ENCODE data around the gene SPINT1. TPM values are rescaled to one million over a fixed set of nuclear protein-coding genes. Genes with fewer than 3 reads are reported as not detected.

Gene SPINT1
- polyA plus RNA-seq, 2 donors = 161 to 191 TPM

DNA sequence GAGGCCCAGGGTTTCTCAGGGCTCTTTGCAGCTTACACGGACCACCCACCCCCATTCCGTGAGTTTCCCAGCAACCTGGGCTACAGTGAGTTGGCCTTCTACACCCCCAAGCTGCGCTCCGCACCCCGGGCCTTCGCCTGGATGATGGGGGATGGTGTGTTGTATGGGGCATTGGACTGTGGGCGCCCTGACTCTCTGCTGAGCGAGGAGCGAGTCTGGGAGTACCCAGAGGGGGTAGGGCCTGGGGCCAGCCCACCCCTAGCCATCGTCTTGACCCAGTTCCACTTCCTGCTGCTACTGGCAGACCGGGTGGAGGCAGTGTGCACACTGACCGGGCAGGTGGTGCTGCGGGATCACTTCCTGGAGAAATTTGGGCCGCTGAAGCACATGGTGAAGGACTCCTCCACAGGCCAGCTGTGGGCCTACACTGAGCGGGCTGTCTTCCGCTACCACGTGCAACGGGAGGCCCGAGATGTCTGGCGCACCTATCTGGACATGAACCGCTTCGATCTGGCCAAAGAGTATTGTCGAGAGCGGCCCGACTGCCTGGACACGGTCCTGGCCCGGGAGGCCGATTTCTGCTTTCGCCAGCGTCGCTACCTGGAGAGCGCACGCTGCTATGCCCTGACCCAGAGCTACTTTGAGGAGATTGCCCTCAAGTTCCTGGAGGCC lies 55.8 kb downstream of the SPINT1 start:
- H3K36me3 ChIP-seq (ENCODE audit: control insufficient read depth in 2 of 2, insufficient read depth in 2 of 2, low read length in 1 of 2) = peaks cover 14 to 42% of the 10 kb centered on the region in 2 donors
- 90% methylated on average over 33 of the region's 33 CpGs for WGBS, 2 donors
- H3K4me3 ChIP-seq (ENCODE audit: low read depth in 1 of 2, low read length in 2 of 2) = no peak overlapping the region
- H3K27ac ChIP-seq (ENCODE audit: low read depth in 2 of 2, low read length in 1 of 2) = no peak overlapping the region
- no peaks in the 10 kb centered on the region for H3K27me3 ChIP-seq (ENCODE audit: control insufficient read depth in 1 of 2, insufficient read depth in 2 of 2, low read length in 2 of 2)
- H3K9me3 ChIP-seq (ENCODE audit: control insufficient read depth in 2 of 2, insufficient read depth in 1 of 2, low read depth in 1 of 2, low read length in 1 of 2) = no peaks in the 10 kb centered on the region
- peaks cover 0 to 18% of the 10 kb centered on the region in 2 donors for H3K4me1 ChIP-seq (ENCODE audit: control insufficient read depth in 2 of 2, insufficient read depth in 2 of 2, low read length in 1 of 2)

DNA sequence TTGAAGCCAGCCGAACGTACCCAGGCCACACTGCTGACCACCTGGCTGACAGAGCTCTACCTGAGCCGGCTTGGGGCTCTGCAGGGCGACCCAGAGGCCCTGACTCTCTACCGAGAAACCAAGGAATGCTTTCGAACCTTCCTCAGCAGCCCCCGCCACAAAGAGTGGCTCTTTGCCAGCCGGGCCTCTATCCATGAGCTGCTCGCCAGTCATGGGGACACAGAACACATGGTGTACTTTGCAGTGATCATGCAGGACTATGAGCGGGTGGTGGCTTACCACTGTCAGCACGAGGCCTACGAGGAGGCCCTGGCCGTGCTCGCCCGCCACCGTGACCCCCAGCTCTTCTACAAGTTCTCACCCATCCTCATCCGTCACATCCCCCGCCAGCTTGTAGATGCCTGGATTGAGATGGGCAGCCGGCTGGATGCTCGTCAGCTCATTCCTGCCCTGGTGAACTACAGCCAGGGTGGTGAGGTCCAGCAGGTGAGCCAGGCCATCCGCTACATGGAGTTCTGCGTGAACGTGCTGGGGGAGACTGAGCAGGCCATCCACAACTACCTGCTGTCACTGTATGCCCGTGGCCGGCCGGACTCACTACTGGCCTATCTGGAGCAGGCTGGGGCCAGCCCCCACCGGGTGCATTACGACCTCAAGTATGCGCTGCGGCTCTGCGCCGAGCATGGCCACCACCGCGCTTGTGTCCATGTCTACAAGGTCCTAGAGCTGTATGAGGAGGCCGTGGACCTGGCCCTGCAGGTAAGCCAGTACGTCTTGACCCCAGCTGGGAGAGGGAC lies 56.6 kb downstream of the SPINT1 start:
- no peaks in the 10 kb centered on the region for H3K27me3 ChIP-seq (ENCODE audit: control insufficient read depth in 1 of 2, insufficient read depth in 2 of 2, low read length in 2 of 2)
- WGBS, 2 donors = 91% methylated on average over 36 of the region's 36 CpGs
- H3K9me3 ChIP-seq (ENCODE audit: control insufficient read depth in 2 of 2, insufficient read depth in 1 of 2, low read depth in 1 of 2, low read length in 1 of 2) = no peaks in the 10 kb centered on the region
- H3K27ac ChIP-seq (ENCODE audit: low read depth in 2 of 2, low read length in 1 of 2) = no peak overlapping the region
- H3K36me3 ChIP-seq (ENCODE audit: control insufficient read depth in 2 of 2, insufficient read depth in 2 of 2, low read length in 1 of 2) = peaks cover 14 to 45% of the 10 kb centered on the region in 2 donors
- peaks cover 0 to 16% of the 10 kb centered on the region in 2 donors for H3K4me1 ChIP-seq (ENCODE audit: control insufficient read depth in 2 of 2, insufficient read depth in 2 of 2, low read length in 1 of 2)
- H3K4me3 ChIP-seq (ENCODE audit: low read depth in 1 of 2, low read length in 2 of 2) = no peak overlapping the region

DNA sequence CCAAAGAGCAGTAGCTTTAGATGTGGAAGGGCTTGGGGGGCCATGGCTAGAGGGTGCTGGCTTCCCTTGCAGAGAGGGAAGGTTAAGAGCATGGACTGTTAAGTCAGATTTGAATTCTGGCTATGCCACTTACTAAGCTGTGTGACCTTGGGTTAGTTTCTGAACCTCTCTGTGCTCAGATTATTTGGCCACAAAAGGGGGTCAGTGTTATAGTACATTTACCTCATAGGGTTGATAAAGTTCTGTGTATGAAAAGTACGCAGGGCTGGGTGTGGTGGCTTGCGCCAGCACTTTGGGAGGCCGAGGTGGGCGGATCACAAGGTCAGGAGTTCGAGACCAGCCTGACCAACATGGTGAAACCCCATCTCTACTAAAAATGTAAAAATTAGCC lies 57.2 kb downstream of the SPINT1 start:
- WGBS, 2 donors = 75 to 76% methylated on average over 5 of the region's 5 CpGs
- Histone ChIP-seq H3K4me3 (ENCODE audit: low read depth in 1 of 2, low read length in 2 of 2) (no peak overlapping the region), H3K27ac (ENCODE audit: low read depth in 2 of 2, low read length in 1 of 2) (no peak overlapping the region), H3K36me3 (ENCODE audit: control insufficient read depth in 2 of 2, insufficient read depth in 2 of 2, low read length in 1 of 2) (peaks cover 14 to 45% of the 10 kb centered on the region in 2 donors), H3K9me3 (ENCODE audit: control insufficient read depth in 2 of 2, insufficient read depth in 1 of 2, low read depth in 1 of 2, low read length in 1 of 2) (no peaks in the 10 kb centered on the region), H3K27me3 (ENCODE audit: control insufficient read depth in 1 of 2, insufficient read depth in 2 of 2, low read length in 2 of 2) (no peaks in the 10 kb centered on the region), H3K4me1 (ENCODE audit: control insufficient read depth in 2 of 2, insufficient read depth in 2 of 2, low read length in 1 of 2) (peaks cover 0 to 13% of the 10 kb centered on the region in 2 donors)

DNA sequence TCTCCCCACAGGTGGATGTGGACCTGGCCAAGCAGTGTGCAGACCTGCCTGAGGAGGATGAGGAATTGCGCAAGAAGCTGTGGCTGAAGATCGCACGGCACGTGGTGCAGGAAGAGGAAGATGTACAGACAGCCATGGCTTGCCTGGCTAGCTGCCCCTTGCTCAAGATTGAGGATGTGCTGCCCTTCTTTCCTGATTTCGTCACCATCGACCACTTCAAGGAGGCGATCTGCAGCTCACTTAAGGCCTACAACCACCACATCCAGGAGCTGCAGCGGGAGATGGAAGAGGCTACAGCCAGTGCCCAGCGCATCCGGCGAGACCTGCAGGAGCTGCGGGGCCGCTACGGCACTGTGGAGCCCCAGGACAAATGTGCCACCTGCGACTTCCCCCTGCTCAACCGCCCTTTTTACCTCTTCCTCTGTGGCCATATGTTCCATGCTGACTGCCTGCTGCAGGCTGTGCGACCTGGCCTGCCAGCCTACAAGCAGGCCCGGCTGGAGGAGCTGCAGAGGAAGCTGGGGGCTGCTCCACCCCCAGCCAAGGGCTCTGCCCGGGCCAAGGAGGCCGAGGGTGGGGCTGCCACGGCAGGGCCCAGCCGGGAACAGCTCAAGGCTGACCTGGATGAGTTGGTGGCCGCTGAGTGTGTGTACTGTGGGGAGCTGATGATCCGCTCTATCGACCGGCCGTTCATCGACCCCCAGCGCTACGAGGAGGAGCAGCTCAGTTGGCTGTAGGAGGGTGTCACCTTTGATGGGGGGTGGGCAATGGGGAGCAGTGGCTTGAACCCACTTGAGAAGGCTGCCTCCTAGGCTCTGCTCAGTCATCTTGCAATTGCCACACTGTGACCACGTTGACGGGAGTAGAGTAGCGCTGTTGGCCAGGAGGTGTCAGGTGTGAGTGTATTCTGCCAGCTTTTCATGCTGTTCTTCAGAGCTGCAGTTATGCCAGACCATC lies 59.0 kb downstream of the SPINT1 start:
- Histone ChIP-seq H3K27me3 (ENCODE audit: control insufficient read depth in 1 of 2, insufficient read depth in 2 of 2, low read length in 2 of 2) (no peaks in the 10 kb centered on the region), H3K36me3 (ENCODE audit: control insufficient read depth in 2 of 2, insufficient read depth in 2 of 2, low read length in 1 of 2) (peaks cover 14 to 45% of the 10 kb centered on the region in 2 donors), H3K4me1 (ENCODE audit: control insufficient read depth in 2 of 2, insufficient read depth in 2 of 2, low read length in 1 of 2) (peaks cover 0 to 26% of the 10 kb centered on the region in 2 donors), H3K27ac (ENCODE audit: low read depth in 2 of 2, low read length in 1 of 2) (no peak overlapping the region), H3K4me3 (ENCODE audit: low read depth in 1 of 2, low read length in 2 of 2) (no peak overlapping the region), H3K9me3 (ENCODE audit: control insufficient read depth in 2 of 2, insufficient read depth in 1 of 2, low read depth in 1 of 2, low read length in 1 of 2) (no peaks in the 10 kb centered on the region)
- 75 to 78% methylated on average over 33 of the region's 33 CpGs for WGBS, 2 donors

DNA sequence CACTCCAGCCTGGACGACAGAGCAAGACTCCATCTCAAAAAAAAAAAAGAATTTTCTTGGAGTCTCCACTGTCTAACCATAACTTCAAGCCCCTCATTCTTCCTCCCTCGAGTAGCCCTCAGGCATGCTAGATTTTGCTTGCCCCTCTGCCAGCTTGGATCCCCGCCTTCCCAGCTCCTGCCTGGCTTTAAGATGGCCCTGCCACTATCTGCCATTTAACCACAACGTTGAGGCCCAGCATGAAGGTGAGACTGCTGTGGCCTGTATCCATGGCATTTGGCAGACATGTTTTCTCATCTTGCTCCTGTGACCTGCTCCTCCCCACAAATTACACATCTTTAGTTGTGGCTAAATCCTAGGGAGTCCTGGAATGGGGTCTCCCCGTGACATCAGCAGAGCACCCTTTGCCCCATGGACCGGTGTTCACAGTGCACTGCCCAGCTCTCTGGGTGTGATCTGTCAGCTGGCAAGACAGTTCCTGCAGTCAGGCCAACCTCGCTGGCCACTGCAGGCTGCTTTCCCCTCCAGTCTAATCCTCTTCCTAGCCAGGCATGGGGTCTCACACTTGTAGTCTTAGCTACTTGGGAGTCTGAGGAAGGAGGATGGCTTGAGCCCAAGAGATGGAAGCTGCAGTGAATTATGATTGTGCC lies 60.8 kb downstream of the SPINT1 start:
- no peaks in the 10 kb centered on the region for H3K9me3 ChIP-seq (ENCODE audit: control insufficient read depth in 2 of 2, insufficient read depth in 1 of 2, low read depth in 1 of 2, low read length in 1 of 2)
- H3K36me3 ChIP-seq (ENCODE audit: control insufficient read depth in 2 of 2, insufficient read depth in 2 of 2, low read length in 1 of 2) = peaks cover 4 to 34% of the 10 kb centered on the region in 2 donors
- H3K4me3 ChIP-seq (ENCODE audit: low read depth in 1 of 2, low read length in 2 of 2) = no peak overlapping the region
- peaks cover 0 to 29% of the 10 kb centered on the region in 2 donors for H3K4me1 ChIP-seq (ENCODE audit: control insufficient read depth in 2 of 2, insufficient read depth in 2 of 2, low read length in 1 of 2)
- H3K27ac ChIP-seq (ENCODE audit: low read depth in 2 of 2, low read length in 1 of 2) = peak overlapping the region in 1 of 2 donors; percentile 37
- 63 to 67% methylated on average over 7 of the region's 7 CpGs for WGBS, 2 donors
- H3K27me3 ChIP-seq (ENCODE audit: control insufficient read depth in 1 of 2, insufficient read depth in 2 of 2, low read length in 2 of 2) = no peaks in the 10 kb centered on the region

DNA sequence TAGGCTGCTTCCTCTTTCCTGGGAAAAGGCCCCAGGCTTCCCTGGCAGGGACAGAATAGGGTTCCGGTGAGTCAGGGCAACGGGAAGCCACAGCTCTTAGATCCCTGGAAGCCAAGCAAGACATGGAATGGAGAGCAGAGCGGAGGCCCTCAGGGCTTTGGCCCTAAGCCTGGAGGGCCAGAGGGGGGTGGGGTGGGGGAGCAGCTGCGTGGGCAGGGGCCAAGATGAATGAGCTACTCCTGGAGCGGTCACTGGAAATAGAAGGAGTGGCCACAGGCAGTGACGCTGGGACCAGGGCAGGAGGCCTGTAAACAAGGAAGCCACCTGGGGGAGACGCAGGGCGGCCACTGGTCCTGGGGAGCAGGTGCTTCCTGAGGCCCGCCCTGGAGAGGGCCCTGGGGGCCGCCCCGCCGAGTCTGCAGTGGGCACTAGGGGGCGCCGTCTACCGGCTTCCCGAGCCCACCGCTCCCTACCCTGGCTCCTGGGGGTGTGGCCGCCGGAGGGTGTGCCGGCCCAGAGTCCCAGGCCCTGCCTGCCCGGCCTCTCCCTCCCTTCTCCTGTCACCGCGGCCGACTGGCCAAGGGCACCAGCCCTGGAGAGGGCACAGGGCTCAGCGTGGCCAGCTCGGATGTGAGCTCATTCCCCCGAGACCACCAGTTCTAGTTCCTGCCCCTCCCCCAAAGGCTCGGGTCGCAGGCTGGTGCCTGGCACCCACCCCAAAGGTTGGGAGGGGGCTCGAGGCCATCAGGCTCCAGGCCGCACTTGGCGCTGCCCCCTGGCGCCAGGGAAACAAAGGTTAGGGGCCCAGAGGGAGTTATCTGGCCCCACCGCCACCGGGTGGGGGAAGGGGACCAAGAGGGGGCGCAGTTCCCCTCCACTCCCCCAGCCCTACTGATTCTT lies 62.5 kb downstream of the SPINT1 start:
- peak overlapping the region; percentile 34 to 49 for H3K4me3 ChIP-seq (ENCODE audit: low read depth in 1 of 2, low read length in 2 of 2)
- no peaks in the 10 kb centered on the region for H3K9me3 ChIP-seq (ENCODE audit: control insufficient read depth in 2 of 2, insufficient read depth in 1 of 2, low read depth in 1 of 2, low read length in 1 of 2)
- H3K4me1 ChIP-seq (ENCODE audit: control insufficient read depth in 2 of 2, insufficient read depth in 2 of 2, low read length in 1 of 2) = peaks cover 0 to 35% of the 10 kb centered on the region in 2 donors
- peaks cover 4 to 21% of the 10 kb centered on the region in 2 donors for H3K36me3 ChIP-seq (ENCODE audit: control insufficient read depth in 2 of 2, insufficient read depth in 2 of 2, low read length in 1 of 2)
- peak overlapping the region; percentile 86 to 88 for H3K27ac ChIP-seq (ENCODE audit: low read depth in 2 of 2, low read length in 1 of 2)
- no peaks in the 10 kb centered on the region for H3K27me3 ChIP-seq (ENCODE audit: control insufficient read depth in 1 of 2, insufficient read depth in 2 of 2, low read length in 2 of 2)
- 3 to 4% methylated on average over 29 to 36 of the region's 36 CpGs for WGBS, 2 donors

DNA sequence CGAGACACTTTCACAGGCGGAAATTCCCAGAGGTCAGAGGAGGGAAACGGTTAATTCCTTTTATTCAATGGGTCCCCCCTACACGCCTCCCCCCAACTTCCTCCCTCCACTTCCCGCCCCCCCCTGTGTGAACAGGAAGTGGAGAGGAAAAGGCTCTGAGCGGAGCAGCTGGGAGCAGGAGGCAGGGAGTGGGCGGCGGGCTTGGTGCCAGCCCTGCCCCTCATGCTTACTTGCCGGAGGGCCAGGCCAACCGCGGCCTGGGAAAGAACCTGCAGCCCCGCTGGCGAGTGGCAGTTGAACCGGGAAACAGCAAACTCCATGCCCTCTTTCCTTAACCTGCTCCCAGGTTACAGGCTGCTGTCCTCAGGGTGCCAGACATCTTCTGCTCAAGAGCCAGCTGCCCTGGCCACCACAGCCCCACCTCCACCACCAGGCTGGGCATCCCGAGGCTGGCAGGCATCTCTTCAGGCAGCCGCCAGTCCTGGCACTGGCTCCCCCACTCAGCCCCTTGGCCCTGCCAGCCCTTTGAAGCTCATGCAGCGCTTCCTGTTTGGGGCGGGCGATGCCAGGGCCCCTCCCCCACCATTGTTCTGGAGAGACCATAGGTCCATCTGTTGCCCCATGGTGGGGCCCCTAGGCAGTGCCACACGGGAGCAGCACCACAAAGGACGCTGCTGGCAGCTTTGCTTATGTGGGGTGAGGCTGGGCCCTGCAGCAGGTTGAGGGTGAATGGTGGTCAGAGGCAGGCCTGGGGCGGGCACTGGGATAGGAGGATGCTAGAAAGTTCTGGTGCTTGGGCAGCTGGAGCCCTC lies 63.3 kb downstream of the SPINT1 start:
- peaks cover 4 to 21% of the 10 kb centered on the region in 2 donors for H3K36me3 ChIP-seq (ENCODE audit: control insufficient read depth in 2 of 2, insufficient read depth in 2 of 2, low read length in 1 of 2)
- no peaks in the 10 kb centered on the region for H3K9me3 ChIP-seq (ENCODE audit: control insufficient read depth in 2 of 2, insufficient read depth in 1 of 2, low read depth in 1 of 2, low read length in 1 of 2)
- no peaks in the 10 kb centered on the region for H3K27me3 ChIP-seq (ENCODE audit: control insufficient read depth in 1 of 2, insufficient read depth in 2 of 2, low read length in 2 of 2)
- H3K4me1 ChIP-seq (ENCODE audit: control insufficient read depth in 2 of 2, insufficient read depth in 2 of 2, low read length in 1 of 2) = peaks cover 0 to 35% of the 10 kb centered on the region in 2 donors
- peak overlapping the region; percentile 86 to 88 for H3K27ac ChIP-seq (ENCODE audit: low read depth in 2 of 2, low read length in 1 of 2)
- peak overlapping the region; percentile 34 to 49 for H3K4me3 ChIP-seq (ENCODE audit: low read depth in 1 of 2, low read length in 2 of 2)
- WGBS, 2 donors = 14 to 20% methylated on average over 19 to 22 of the region's 22 CpGs
